Amygdala (tissue), 56 donors: Measurements from ENCODE around the gene MTHFD2.

Experiments used
- DNase-seq, 56 donors: peaks; one replicate each; lab custom pipeline; 2025; lab: John Stamatoyannopoulos, UW

Gene MTHFD2

GRCh38 chr2:74260495-74260894 lies 62.1 kb downstream of the MTHFD2 start:
- no peak for DNase-seq

GRCh38 chr2:74261204-74261864 lies 62.9 kb downstream of the MTHFD2 start:
- DNase-seq, result peak in 12 of 56 donors; percentile 1 to 16 (median 6)

- no peak for DNase-seq
Measured at GRCh38 chr2:74262681-74263080, 64.3 kb downstream of the MTHFD2 start.

- DNase-seq, result no peak
Measured at GRCh38 chr2:74264281-74264680, 65.9 kb downstream of the MTHFD2 start.

- no peak for DNase-seq
Measured at GRCh38 chr2:74267068-74267467, 68.7 kb downstream of the MTHFD2 start.
